CD4-positive, alpha-beta T cell (primary cell): ENCODE results near the gene TFRC. TPM values are rescaled to one million over a fixed set of nuclear protein-coding genes. Genes with fewer than 3 reads are reported as not detected.
"Not testable (repeated sequence)": the region's sequence is repeated elsewhere in the genome, so short reads cannot be mapped to it uniquely, and the experiment has no call there.

Source experiments
- ATAC-seq: fragments of 200-7000 bp; cut with Tn5 transposase; one replicate; pipeline ENCODE4 v1.10.0; 2022; ENCODE audit warnings: mild to moderate bottlenecking; ENCODE audit not compliant: poor library complexity
- CTCF ChIA-PET: fragments of 350-600 bp; sonication (Branson Sonifier 250); formaldehyde crosslinking; loops from one replicate; lab custom pipeline; 2021; ENCODE audit warnings: antibody characterized with exemption, inconsistent platforms; lab: Charles Lee
- POLR2A ChIA-PET: fragments of 350-600 bp; sonication (Branson Sonifier 250); formaldehyde crosslinking; loops from one replicate; lab custom pipeline; 2021; ENCODE audit warnings: antibody characterized with exemption, inconsistent platforms; lab: Charles Lee
- DNase-seq, 14 experiments: peaks; one replicate each; pipeline ENCODE4 v3.0.0-alpha.2; 2013 to 2020; ENCODE audit warnings: mixed read lengths in 2 of 14
- H3K27ac ChIP-seq, 2 donors: one replicate each; pipeline versions ENCODE4 v1.5.1 to v1.7.0; 2013; ENCODE audit warnings: low read length in 2 of 2, low read depth in 1 of 2, mild to moderate bottlenecking in 1 of 2
- H3K27me3 ChIP-seq, 2 experiments: 1 replicate in 1 of 2; 2 replicates in 1 of 2; pipeline versions ENCODE4 v1.6.1 to v1.7.0; 2013; ENCODE audit warnings: low read length in 2 of 2, control low read depth in 1 of 2, mild to moderate bottlenecking in 1 of 2, moderate library complexity in 1 of 2; ENCODE audit not compliant: insufficient read depth in 2 of 2, control insufficient read depth in 1 of 2
- H3K36me3 ChIP-seq: one replicate; pipeline ENCODE4 v1.6.1; 2013; ENCODE audit warnings: low read length, control low read depth; ENCODE audit not compliant: insufficient read depth
- H3K4me1 ChIP-seq: one replicate; pipeline ENCODE4 v1.6.1; 2013; ENCODE audit warnings: low read length, control low read depth; ENCODE audit not compliant: insufficient read depth
- H3K4me3 ChIP-seq: one replicate; pipeline ENCODE4 v1.5.1; 2013; ENCODE audit warnings: mild to moderate bottlenecking, low read length, moderate library complexity
- H3K9me3 ChIP-seq, 2 experiments: 1 replicate in 1 of 2; 2 replicates in 1 of 2; pipeline versions ENCODE4 v1.6.1 to v1.7.0; 2013; ENCODE audit warnings: low read length in 2 of 2, mild to moderate bottlenecking in 2 of 2, control low read depth in 1 of 2, moderate library complexity in 1 of 2; ENCODE audit not compliant: control insufficient read depth in 1 of 2, insufficient read depth in 1 of 2
- H3K27ac Mint-ChIP-seq: one replicate; pipeline ENCODE4 v1.8.0; 2020; ENCODE audit warnings: mixed read lengths
- H3K27me3 Mint-ChIP-seq: one replicate; pipeline ENCODE4 v1.8.0; 2021; ENCODE audit warnings: mixed read lengths
- H3K36me3 Mint-ChIP-seq: one replicate; pipeline ENCODE4 v1.8.0; 2021; ENCODE audit warnings: low read depth, mixed read lengths
- H3K4me1 Mint-ChIP-seq: one replicate; pipeline ENCODE4 v1.8.0; 2021; ENCODE audit warnings: low read depth, mixed read lengths
- H3K4me3 Mint-ChIP-seq: one replicate; pipeline ENCODE4 v1.8.0; 2020; ENCODE audit warnings: mild to moderate bottlenecking, mixed read lengths
- H3K9me3 Mint-ChIP-seq: one replicate; pipeline ENCODE4 v1.8.0; 2020; ENCODE audit warnings: mixed read lengths
- intact Hi-C, 2 experiments: fragments of 100-400 bp; cut with DNase I in 1 of 2; cut with micrococcal nuclease in 1 of 2; formaldehyde crosslinking; loops; one replicate each; pipeline versions ENCODE4 v1.15.1 to v1.9.0; 2023 to 2025; cut with DNase I, micrococcal nuclease
- total RNA-seq, 174 experiments: library from RNA in 2 of 174; stranded (reverse) in 2 of 174; gene quantifications; one replicate each; pipeline ENCODE4 v1.2.3 and lab custom pipeline; 2021 to 2026
- TF ChIP-seq, protein P1 (sequence below): fragments of 200-600 bp; IDR thresholded peaks from one replicate; pipeline ENCODE4 v1.8.0; 2022; ENCODE audit warnings: antibody characterized with exemption, mild to moderate bottlenecking

Gene TFRC
- total RNA-seq, 2 experiments from 2014 or later = 154 to 159 TPM

DNA sequence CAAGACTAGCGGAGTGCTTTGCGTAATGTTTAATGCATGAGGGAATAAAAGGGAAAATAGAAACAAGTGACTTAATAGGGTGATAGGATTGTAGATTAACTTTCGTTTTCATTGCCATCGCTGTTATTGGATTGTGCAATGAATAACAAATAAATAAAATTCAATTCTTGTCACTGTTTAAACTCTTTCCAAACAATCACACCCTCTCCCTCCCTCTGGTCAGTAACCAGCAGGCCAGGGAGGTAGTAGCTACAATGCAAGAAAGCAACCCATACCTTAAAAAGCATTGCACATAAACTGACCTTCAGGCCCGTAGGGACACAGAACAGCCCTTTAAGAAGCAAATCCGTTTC lies 705 bp upstream of the TFRC start:
- CTCF ChIA-PET = no interaction called here
- no peaks in the 10 kb centered on the region for H3K36me3 ChIP-seq
- H3K4me3 Mint-ChIP-seq = peak overlapping the region; percentile 91
- no peak for DNase-seq
- H3K4me3 ChIP-seq = peak overlapping the region; percentile 60
- H3K27me3 ChIP-seq = no peaks in the 10 kb centered on the region
- TF ChIP-seq, protein P1, sequence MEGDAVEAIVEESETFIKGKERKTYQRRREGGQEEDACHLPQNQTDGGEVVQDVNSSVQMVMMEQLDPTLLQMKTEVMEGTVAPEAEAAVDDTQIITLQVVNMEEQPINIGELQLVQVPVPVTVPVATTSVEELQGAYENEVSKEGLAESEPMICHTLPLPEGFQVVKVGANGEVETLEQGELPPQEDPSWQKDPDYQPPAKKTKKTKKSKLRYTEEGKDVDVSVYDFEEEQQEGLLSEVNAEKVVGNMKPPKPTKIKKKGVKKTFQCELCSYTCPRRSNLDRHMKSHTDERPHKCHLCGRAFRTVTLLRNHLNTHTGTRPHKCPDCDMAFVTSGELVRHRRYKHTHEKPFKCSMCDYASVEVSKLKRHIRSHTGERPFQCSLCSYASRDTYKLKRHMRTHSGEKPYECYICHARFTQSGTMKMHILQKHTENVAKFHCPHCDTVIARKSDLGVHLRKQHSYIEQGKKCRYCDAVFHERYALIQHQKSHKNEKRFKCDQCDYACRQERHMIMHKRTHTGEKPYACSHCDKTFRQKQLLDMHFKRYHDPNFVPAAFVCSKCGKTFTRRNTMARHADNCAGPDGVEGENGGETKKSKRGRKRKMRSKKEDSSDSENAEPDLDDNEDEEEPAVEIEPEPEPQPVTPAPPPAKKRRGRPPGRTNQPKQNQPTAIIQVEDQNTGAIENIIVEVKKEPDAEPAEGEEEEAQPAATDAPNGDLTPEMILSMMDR = no peak
- ATAC-seq = no peak
- H3K9me3 ChIP-seq = no peaks in the 10 kb centered on the region
- H3K4me1 ChIP-seq = peaks cover 40% of the 10 kb centered on the region
- intact Hi-C loops = loop anchor here (1.0 to 5.0 kb wide), 3 partner anchors 97 to 655 kb away; partner anchors contain the start of genes PAK2 (in 1 of the 2) and TNK2 (in 1 of the 2)
- no peaks in the 10 kb centered on the region for H3K27me3 Mint-ChIP-seq
- POLR2A ChIA-PET = interaction anchor here (0.6 to 3.7 kb wide), 2 partner anchors 97 to 98 kb away, joined by 3 to 27 read pairs; no protein-coding TSS in a partner anchor
- peak overlapping the region; percentile 89 for H3K27ac Mint-ChIP-seq
- no peaks in the 10 kb centered on the region for H3K9me3 Mint-ChIP-seq
- H3K36me3 Mint-ChIP-seq = peaks cover 14% of the 10 kb centered on the region
- H3K4me1 Mint-ChIP-seq = peaks cover 42% of the 10 kb centered on the region
- peak overlapping the region; percentile 83 to 95 for H3K27ac ChIP-seq

DNA sequence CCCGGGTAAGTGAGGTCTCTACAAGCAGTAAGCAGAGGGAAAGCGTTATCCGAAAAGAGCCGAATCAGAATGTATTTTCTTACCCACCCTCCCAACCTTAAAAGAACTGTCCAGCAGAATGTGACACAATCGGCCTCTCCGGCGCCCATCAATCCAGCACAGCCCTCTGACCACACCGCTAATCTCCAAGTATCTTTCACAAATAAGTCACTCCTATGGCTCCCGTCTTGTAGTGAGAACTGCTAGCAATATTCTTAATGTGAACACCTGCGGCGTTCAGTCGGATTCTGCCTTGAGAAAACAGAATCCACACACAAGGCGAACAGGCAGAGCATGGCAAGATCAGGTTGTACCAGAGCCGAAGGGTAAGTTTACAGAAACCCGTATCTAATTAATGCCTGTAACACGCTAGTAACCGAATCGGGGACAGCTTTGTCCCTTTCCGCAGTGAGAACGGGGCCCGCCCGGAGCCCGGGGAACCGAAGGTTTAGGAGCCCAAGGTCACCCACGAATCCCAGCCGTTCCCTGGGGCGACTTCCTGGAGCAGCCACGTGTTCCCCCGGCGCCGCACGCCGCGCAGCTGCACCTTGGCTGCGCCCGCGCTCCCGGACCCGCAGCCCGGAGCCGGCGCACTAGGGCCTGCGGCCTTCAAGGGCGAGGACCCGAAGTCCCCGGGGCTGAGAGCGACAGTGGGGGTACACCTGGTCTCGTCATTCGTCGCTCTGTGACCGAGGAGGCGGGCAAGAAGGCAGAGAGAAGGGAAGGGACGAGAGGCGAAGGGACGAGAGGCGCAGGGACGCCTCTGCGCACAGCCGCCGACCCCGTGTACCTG lies 672 bp downstream of the TFRC start:
- Mint-ChIP-seq H3K9me3 (no peaks in the 10 kb centered on the region), H3K4me1 (peaks cover 50% of the 10 kb centered on the region), H3K4me3 (peak overlapping the region; percentile 91), H3K36me3 (peaks cover 22% of the 10 kb centered on the region), H3K27ac (peak overlapping the region; percentile 89), H3K27me3 (no peaks in the 10 kb centered on the region)
- Histone ChIP-seq H3K36me3 (peaks cover 7% of the 10 kb centered on the region), H3K4me3 (peak overlapping the region; percentile 60), H3K27me3 (no peaks in the 10 kb centered on the region), H3K27ac (peak overlapping the region; percentile 77 to 95), H3K9me3 (no peaks in the 10 kb centered on the region), H3K4me1 (peaks cover 42% of the 10 kb centered on the region)
- CTCF ChIA-PET = interaction anchor here (1.2 to 1.4 kb wide), 2 partner anchors 98 to 115 kb away, joined by 3 to 6 read pairs; no protein-coding TSS in a partner anchor
- TF ChIP-seq, protein P1 = no peak
- peak; percentile 43 for ATAC-seq
- DNase-seq = peak in 13 of 14 experiments; percentile 12 to 77 (median 38)
- POLR2A ChIA-PET = interaction anchor here (0.6 to 3.7 kb wide), 7 partner anchors 8 to 487 kb away, joined by 3 to 27 read pairs (median 5); partner anchors contain the start of genes FBXO45 and WDR53
- intact Hi-C loops = loop anchor here in 1 of 2 experiments (5.0 kb wide), 2 partner anchors 174 to 656 kb away; partner anchors contain the start of genes PAK2 and TNK2

DNA sequence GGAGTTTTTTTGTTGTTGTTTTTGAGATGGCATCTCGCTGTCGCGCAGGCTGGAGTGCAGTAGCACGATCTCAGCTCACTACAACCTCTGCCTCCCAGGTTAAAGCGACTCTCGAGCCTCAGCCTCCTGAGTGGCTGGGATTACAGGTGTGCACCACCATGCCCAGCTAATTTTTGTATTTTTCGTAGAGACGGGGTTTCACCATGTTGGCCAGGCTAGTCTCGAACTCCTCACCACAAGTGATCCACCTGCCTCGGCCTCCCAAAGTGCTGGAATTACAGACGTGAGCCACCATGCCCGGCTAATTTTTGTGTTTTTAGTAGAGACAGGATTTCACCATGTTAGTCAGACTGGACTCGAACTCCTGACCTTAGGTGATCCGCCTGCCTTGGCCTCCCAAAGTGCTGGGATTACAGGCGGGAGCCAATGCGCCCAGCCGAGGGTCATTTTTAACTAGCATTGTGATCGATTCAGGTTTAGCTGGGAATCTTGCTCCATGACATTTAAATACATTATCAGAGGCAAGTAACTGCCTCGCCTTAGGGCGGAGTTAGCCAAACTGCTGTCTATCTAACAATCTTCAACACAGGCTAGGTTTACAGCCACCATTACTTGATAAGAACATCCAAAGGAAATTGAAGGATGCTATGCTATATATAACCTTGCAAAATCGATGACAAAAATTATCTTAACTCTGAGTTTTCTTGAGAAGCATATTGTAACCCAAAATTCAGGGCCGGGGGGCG lies 1.6 kb downstream of the TFRC start:
- ChIA-PET POLR2A (interaction anchor here (0.8 to 3.7 kb wide), 5 partner anchors 12 to 237 kb away, joined by 3 to 27 read pairs (median 4); no protein-coding TSS in a partner anchor), CTCF (interaction anchor here (1.4 to 1.8 kb wide), 2 partner anchors 99 to 116 kb away, joined by 5 to 6 read pairs; no protein-coding TSS in a partner anchor)
- peak overlapping the region; percentile 15 to 77 for H3K27ac ChIP-seq
- H3K4me3 ChIP-seq = peak overlapping the region; percentile 60
- H3K4me1 ChIP-seq = peaks cover 43% of the 10 kb centered on the region
- not testable (repeated sequence) for H3K9me3 Mint-ChIP-seq, ATAC-seq, H3K9me3 ChIP-seq, H3K27me3 ChIP-seq, H3K27me3 Mint-ChIP-seq
- DNase-seq = peak in 1 of 14 experiments; percentile 21
- peaks cover 15% of the 10 kb centered on the region for H3K36me3 ChIP-seq
- peaks cover 29% of the 10 kb centered on the region for H3K36me3 Mint-ChIP-seq
- peaks cover 54% of the 10 kb centered on the region for H3K4me1 Mint-ChIP-seq
- intact Hi-C loops = loop anchor here in 1 of 2 experiments (5.0 kb wide), 2 partner anchors 173 to 657 kb away; partner anchors contain the start of genes PAK2 and TNK2
- peak overlapping the region; percentile 91 for H3K4me3 Mint-ChIP-seq
- H3K27ac Mint-ChIP-seq = peak overlapping the region; percentile 89
